K562 (cell line): Measurements from ENCODE around the gene ST6GAL1. TPM values are rescaled to one million over a fixed set of nuclear protein-coding genes. Genes with fewer than 3 reads are reported as not detected.

ENCODE experiments used
- ATAC-seq: fragments of 200-7000 bp; cut with Tn5 transposase; 3 replicates; pipeline ENCODE4 v1.9.1; 2020; ENCODE audit warnings: moderate library complexity
- BruUV-seq: library from RNA; stranded (reverse); fragments of 400-500 nt; replicated peaks from 2 replicates; lab custom pipeline; 2021; lab: Mats Ljungman, UMichigan
- CTCF ChIA-PET: fragments of 300-600 bp; formaldehyde crosslinking; extraction: SDS; loops from one replicate; lab custom pipeline; 2021; ENCODE audit warnings: low intra/inter-chr PET ratio; lab: Yijun Ruan, JAX
- POLR2A ChIA-PET: fragments of 300-600, 350-650 bp; sonication (Branson Sonifier 250); formaldehyde crosslinking; extraction: SDS; loops from one replicate; lab custom pipeline; 2021; ENCODE audit warnings: antibody characterized with exemption, inconsistent platforms; lab: Yijun Ruan, JAX
- DNase-seq, 4 experiments: peaks; one replicate each; pipeline versions ENCODE4 v3.0.0 to v3.0.0-alpha.2; 2011 to 2018; ENCODE audit warnings: low spot score in 3 of 4, mixed read lengths in 3 of 4; ENCODE audit errors: extremely low read depth in 1 of 4
- FAIRE-seq: peaks from 2 replicates; lab custom pipeline; 2011; peaks lifted over from hg19 to GRCh38; lab: Jason Lieb, UNC
- H2AFZ ChIP-seq: 2 replicates; pipeline ENCODE4 v1.6.0; 2011; ENCODE audit warnings: low read depth, low read length, control low read depth, inconsistent platforms
- H3K27ac ChIP-seq: fragments of 200-600 bp; 3 replicates; pipeline ENCODE4 v1.8.0; 2011; ENCODE audit warnings: low read depth, mild to moderate bottlenecking, control low read depth, inconsistent platforms, low read length, moderate library complexity, mixed read lengths; ENCODE audit errors: extremely low read depth
- H3K27me3 ChIP-seq, 2 experiments: fragments of 300-600 bp in 1 of 2; 2 replicates in 1 of 2; 3 replicates in 1 of 2; pipeline versions ENCODE4 v1.6.0 to v1.8.0; 2011; ENCODE audit warnings: inconsistent platforms in 2 of 2, low read length in 2 of 2, mild to moderate bottlenecking in 1 of 2, mixed read lengths in 1 of 2, moderate library complexity in 1 of 2; ENCODE audit not compliant: control insufficient read depth in 2 of 2, insufficient read depth in 2 of 2
- H3K36me3 ChIP-seq: fragments of 300-600 bp; 3 replicates; pipeline ENCODE4 v1.8.0; 2011; ENCODE audit warnings: mild to moderate bottlenecking, low read length, inconsistent platforms; ENCODE audit not compliant: control insufficient read depth, insufficient read depth
- H3K4me1 ChIP-seq, 2 experiments: fragments of 200-600 bp in 1 of 2; replicated peaks in 1 of 2; 2 replicates in 1 of 2; 3 replicates in 1 of 2; pipeline versions ENCODE4 v1.5.1 to v1.8.0; 2011; ENCODE audit warnings: inconsistent platforms in 2 of 2, low read length in 2 of 2, mild to moderate bottlenecking in 1 of 2, mixed read lengths in 1 of 2, moderate library complexity in 1 of 2; ENCODE audit not compliant: control insufficient read depth in 2 of 2, insufficient read depth in 2 of 2
- H3K4me2 ChIP-seq: 2 replicates; pipeline ENCODE4 v1.6.1; 2011; ENCODE audit warnings: low read length, control low read depth, inconsistent platforms, mixed read lengths; ENCODE audit not compliant: insufficient read depth
- H3K4me3 ChIP-seq: fragments of 200-600 bp; sonication (generic), shearing (Covaris generic); 2 replicates; pipeline ENCODE4 v1.5.1; 2016; ENCODE audit warnings: control low read depth, inconsistent platforms
- H3K79me2 ChIP-seq: fragments of 200-600 bp; 3 replicates; pipeline ENCODE4 v1.8.0; 2011; ENCODE audit warnings: low read length, inconsistent platforms; ENCODE audit not compliant: control insufficient read depth, insufficient read depth
- H3K9ac ChIP-seq, 2 experiments: 2 replicates each; pipeline versions ENCODE4 v1.6.0 to v1.6.1; 2011; ENCODE audit warnings: low read depth in 2 of 2, low read length in 2 of 2, control low read depth in 1 of 2, inconsistent platforms in 1 of 2, mild to moderate bottlenecking in 1 of 2, mixed read lengths in 1 of 2; ENCODE audit not compliant: insufficient read depth in 1 of 2
- H3K9me1 ChIP-seq: one replicate; pipeline ENCODE4 v1.6.0; 2011; ENCODE audit warnings: inconsistent platforms, mild to moderate bottlenecking, low read length, moderate library complexity; ENCODE audit not compliant: control insufficient read depth, insufficient read depth
- H3K9me3 ChIP-seq: replicated peaks from 2 replicates; pipeline ENCODE4 v1.5.1; 2011; ENCODE audit warnings: low read depth, low read length, inconsistent platforms; ENCODE audit not compliant: control insufficient read depth, insufficient read depth
- H4K20me1 ChIP-seq: replicated peaks from 2 replicates; pipeline ENCODE4 v1.6.1; 2011; ENCODE audit warnings: low read length, inconsistent platforms, mixed read lengths; ENCODE audit not compliant: control insufficient read depth, insufficient read depth
- ADNP ChIP-seq: fragments of 200-800 bp; sonication (Bioruptor generic); IDR thresholded peaks from 2 replicates; pipeline ENCODE4 v1.6.1; 2016; ENCODE audit warnings: missing genetic modification characterization, missing compliant biosample characterization
- BCOR ChIP-seq: fragments of 450-650 bp; IDR thresholded peaks from 2 replicates; pipeline ENCODE4 v1.6.1; 2016
- FUS ChIP-seq: fragments of 200-400 bp; formaldehyde crosslinking; optimal IDR thresholded peaks from 2 replicates; pipeline ENCODE3; 2017; ENCODE audit warnings: low read depth, low read length
- HDAC2 ChIP-seq: fragments of 450-650 bp; IDR thresholded peaks from 2 replicates; pipeline ENCODE4 v1.6.1; 2016; ENCODE audit warnings: mild to moderate bottlenecking
- KAT2B ChIP-seq: IDR thresholded peaks from one replicate; pipeline ENCODE4 v1.6.1; 2012; ENCODE audit warnings: low read depth, mild to moderate bottlenecking, control low read depth, inconsistent platforms, low read length, moderate library complexity
- KDM1A ChIP-seq, 2 experiments: fragments of 450-650 bp; IDR thresholded peaks; 2 replicates each; pipeline ENCODE4 v1.6.1; 2016; ENCODE audit warnings: mild to moderate bottlenecking in 2 of 2
- RBM25 ChIP-seq: fragments of 200-400 bp; formaldehyde crosslinking; IDR thresholded peaks from 2 replicates; pipeline ENCODE4 v1.6.1; 2018; ENCODE audit warnings: low read length, low read depth, moderate library complexity; ENCODE audit not compliant: severe bottlenecking
- THAP12 ChIP-seq: fragments of 250-450 bp; sonication (Bioruptor Pico); IDR thresholded peaks from 2 replicates; pipeline ENCODE4 v1.9.0; 2021; ENCODE audit warnings: mild to moderate bottlenecking, inconsistent platforms
- VEZF1 ChIP-seq: fragments of 200-800 bp; sonication (Bioruptor generic); IDR thresholded peaks from 2 replicates; pipeline ENCODE4 v1.6.1; 2017; ENCODE audit warnings: missing genetic modification characterization, missing compliant biosample characterization
- ZNF146 ChIP-seq: IDR thresholded peaks from one replicate; pipeline ENCODE4 v1.6.1; 2018; ENCODE audit warnings: missing compliant biosample characterization; ENCODE audit not compliant: unreplicated experiment
- WGBS: fragments of 100-300 bp; shearing (Covaris generic); methylation state at CpG from one replicate; pipeline ENCODE4 v1.1.6; 2016; ENCODE audit warnings: low coverage, mixed read lengths; ENCODE audit not compliant: insufficient coverage; ENCODE audit errors: missing lambda C conversion rate; 5-methylcytosine and 5-hydroxymethylcytosine counted together
- in situ Hi-C: fragments of 300-500 bp; cut with MboI; formaldehyde crosslinking; loops from 4 replicates; pipeline ENCODE4 v1.15.0; 2018; ENCODE audit warnings: inconsistent platforms, mixed read lengths
- intact Hi-C: fragments of 100-400 bp; cut with micrococcal nuclease; formaldehyde crosslinking; loops from 2 replicates; pipeline ENCODE4 v1.14.2; 2022
- polyA plus RNA-seq, 8 experiments: library from polyadenylated mRNA; depleted of rRNA in 4 of 8; stranded (reverse) in 5 of 8; unstranded in 3 of 8; fragments of >200 nt; fragmentation: Nextera tagmentation in 2 of 8; fragmentation: Illumina TruSeq in 1 of 8; extraction: Ambion mirVana in 2 of 8; extraction: Trizol in 1 of 8; gene quantifications; 2 replicates each; pipeline versions ENCODE4 v1.2.1 to v1.2.3, GENCODE V29; 2011 to 2014; ENCODE audit warnings: inconsistent platforms in 1 of 8, missing spikeins in 1 of 8
- total RNA-seq, 7 experiments: library from RNA; depleted of rRNA in 6 of 7; stranded (reverse); fragments of >200 nt in 6 of 7; fragmentation: Illumina TruSeq in 2 of 7; extraction: Trizol in 2 of 7; gene quantifications; 2 replicates each; pipeline versions ENCODE4 v1.2.1 to v1.2.3, GENCODE V29; 2011 to 2021; ENCODE audit warnings: low replicate concordance in 1 of 7
- TF ChIP-seq, protein P1 (sequence below), 2 experiments: fragments of 450-650 bp; IDR thresholded peaks; 2 replicates each; pipeline ENCODE4 v1.6.1; 2016
- TF ChIP-seq, protein P2 (sequence below): IDR thresholded peaks from 3 replicates; pipeline ENCODE4 v1.6.1; 2011; ENCODE audit warnings: borderline replicate concordance, mild to moderate bottlenecking; ENCODE audit not compliant: insufficient read length, insufficient read depth
- TF ChIP-seq, protein P3 (sequence below): fragments of 450-650 bp; formaldehyde crosslinking; IDR thresholded peaks from 2 replicates; pipeline ENCODE4 v1.4.0; 2022; ENCODE audit warnings: missing genetic modification characterization

Gene ST6GAL1
- total and polyA plus RNA-seq, 9 of the 15 experiments (the other 6 are each of a cell fraction or from before 2014, with no cell fraction given): 31.9 to 145 (median 71.0) TPM

DNA sequence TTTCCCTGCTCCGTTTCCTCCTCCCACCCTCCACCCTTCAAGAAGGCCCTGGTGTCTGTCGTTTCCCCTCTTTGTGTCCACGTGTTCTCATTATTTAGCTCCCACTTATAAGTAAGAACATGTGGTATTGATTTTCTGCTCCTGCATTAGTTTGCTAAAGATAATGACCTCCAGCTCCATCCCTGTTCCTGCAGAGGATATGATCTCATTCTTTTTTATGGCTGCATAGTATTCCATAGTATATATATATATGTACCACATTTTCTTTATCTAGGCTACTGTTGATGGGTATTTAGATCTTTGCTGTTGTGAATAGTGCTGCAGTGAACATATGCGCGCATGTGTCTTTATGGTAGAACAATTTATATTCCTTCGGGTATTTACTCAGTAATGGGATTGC lies 4.8 kb downstream of the ST6GAL1 start:
- CTCF ChIA-PET: no interaction called here
- TF ChIP-seq VEZF1 (CRISPR knock-in tag) (no peak), ZNF146 (CRISPR knock-in tag) (peak; percentile 98), FUS (no peak), KAT2B (no peak), ADNP (tag) (peak; percentile 61), RBM25 (peak; percentile 79), BCOR (peak; percentile 70), THAP12 (CRISPR knock-in tag) (no peak), HDAC2 (0 out of 2 replicates have a peak, but pooled peaks have one; percentile 15), KDM1A (IDR thresholded peaks at IDR 0.05) (peak; percentile 32 to 68; a peak in 3 of 4 replicates)
- TF ChIP-seq, protein P1, sequence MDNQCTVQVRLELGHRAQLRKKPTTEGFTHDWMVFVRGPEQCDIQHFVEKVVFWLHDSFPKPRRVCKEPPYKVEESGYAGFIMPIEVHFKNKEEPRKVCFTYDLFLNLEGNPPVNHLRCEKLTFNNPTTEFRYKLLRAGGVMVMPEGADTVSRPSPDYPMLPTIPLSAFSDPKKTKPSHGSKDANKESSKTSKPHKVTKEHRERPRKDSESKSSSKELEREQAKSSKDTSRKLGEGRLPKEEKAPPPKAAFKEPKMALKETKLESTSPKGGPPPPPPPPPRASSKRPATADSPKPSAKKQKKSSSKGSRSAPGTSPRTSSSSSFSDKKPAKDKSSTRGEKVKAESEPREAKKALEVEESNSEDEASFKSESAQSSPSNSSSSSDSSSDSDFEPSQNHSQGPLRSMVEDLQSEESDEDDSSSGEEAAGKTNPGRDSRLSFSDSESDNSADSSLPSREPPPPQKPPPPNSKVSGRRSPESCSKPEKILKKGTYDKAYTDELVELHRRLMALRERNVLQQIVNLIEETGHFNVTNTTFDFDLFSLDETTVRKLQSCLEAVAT (IDR thresholded peaks at IDR 0.05): no peak
- TF ChIP-seq, protein P2, sequence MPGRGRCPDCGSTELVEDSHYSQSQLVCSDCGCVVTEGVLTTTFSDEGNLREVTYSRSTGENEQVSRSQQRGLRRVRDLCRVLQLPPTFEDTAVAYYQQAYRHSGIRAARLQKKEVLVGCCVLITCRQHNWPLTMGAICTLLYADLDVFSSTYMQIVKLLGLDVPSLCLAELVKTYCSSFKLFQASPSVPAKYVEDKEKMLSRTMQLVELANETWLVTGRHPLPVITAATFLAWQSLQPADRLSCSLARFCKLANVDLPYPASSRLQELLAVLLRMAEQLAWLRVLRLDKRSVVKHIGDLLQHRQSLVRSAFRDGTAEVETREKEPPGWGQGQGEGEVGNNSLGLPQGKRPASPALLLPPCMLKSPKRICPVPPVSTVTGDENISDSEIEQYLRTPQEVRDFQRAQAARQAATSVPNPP: no peak
- TF ChIP-seq, protein P3, sequence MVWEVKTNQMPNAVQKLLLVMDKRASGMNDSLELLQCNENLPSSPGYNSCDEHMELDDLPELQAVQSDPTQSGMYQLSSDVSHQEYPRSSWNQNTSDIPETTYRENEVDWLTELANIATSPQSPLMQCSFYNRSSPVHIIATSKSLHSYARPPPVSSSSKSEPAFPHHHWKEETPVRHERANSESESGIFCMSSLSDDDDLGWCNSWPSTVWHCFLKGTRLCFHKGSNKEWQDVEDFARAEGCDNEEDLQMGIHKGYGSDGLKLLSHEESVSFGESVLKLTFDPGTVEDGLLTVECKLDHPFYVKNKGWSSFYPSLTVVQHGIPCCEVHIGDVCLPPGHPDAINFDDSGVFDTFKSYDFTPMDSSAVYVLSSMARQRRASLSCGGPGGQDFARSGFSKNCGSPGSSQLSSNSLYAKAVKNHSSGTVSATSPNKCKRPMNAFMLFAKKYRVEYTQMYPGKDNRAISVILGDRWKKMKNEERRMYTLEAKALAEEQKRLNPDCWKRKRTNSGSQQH (CRISPR knock-in tag): no peak

More for the DNA sequence above, 4.8 kb downstream of the ST6GAL1 start:
- Histone ChIP-seq H3K27me3 (no peaks in the 10 kb centered on the region), H3K4me3 (no peak overlapping the region), H2AFZ (no peak overlapping the region), H3K36me3 (peaks cover 53% of the 10 kb centered on the region), H4K20me1 (no peaks in the 10 kb centered on the region), H3K27ac (no peak overlapping the region), H3K79me2 (peaks cover 98% of the 10 kb centered on the region), H3K4me2 (no peak overlapping the region), H3K9ac (no peak overlapping the region), H3K9me3 (no peaks in the 10 kb centered on the region), H3K9me1 (peaks cover 2% of the 10 kb centered on the region), H3K4me1 (peaks cover 36 to 54% of the 10 kb centered on the region in 2 experiments)
- FAIRE-seq: no peak
- POLR2A ChIA-PET: interaction anchor here (0.6 to 1.1 kb wide), 2 partner anchors 19 to 240 kb away, joined by 3 read pairs; no protein-coding TSS in a partner anchor
- DNase-seq: no peak
- BruUV-seq: no TSS peak
- 92% methylated on average over 6 of the region's 6 CpGs for WGBS
- no peak for ATAC-seq
- in situ Hi-C loops (no loop called here), intact Hi-C loops (loop anchor here (10.0 kb wide), 1 partner anchor 230 kb away; no protein-coding TSS in a partner anchor)
